Stimulated activated CD4-positive, alpha-beta T cell treated with anti-CD3 and anti-CD28 coated beads, TNF-alpha, amount 100 ng/mL, for 24 hours (primary cell): ENCODE results near the gene CSMD2.

Experiments
- DNase-seq, 3 experiments: peaks; one replicate each; pipeline ENCODE4 v3.0.0-alpha.2; 2020; ENCODE audit warnings: low read depth in 3 of 3

The CSMD2 gene

GRCh38 chr1:33686551-33686950, 478.5 kb downstream of the CSMD2 start:
- no peak for DNase-seq

- no peak for DNase-seq
These were observed 479.8 kb downstream of the CSMD2 start for GRCh38 chr1:33685256-33685655.

- no peak for DNase-seq
These were observed 480.4 kb downstream of the CSMD2 start for GRCh38 chr1:33684396-33685179.

- DNase-seq: no peak
These were observed 481.1 kb downstream of the CSMD2 start for GRCh38 chr1:33683913-33684312.

- no peak for DNase-seq
These were observed 482.7 kb downstream of the CSMD2 start for GRCh38 chr1:33682371-33682770.

GRCh38 chr1:33680281-33680840, 484.7 kb downstream of the CSMD2 start:
- DNase-seq: no peak

GRCh38 chr1:33670567-33670966, 494.5 kb downstream of the CSMD2 start:
- DNase-seq: no peak

GRCh38 chr1:33668695-33669094, 496.3 kb downstream of the CSMD2 start:
- no peak for DNase-seq

- no peak for DNase-seq
These were observed 497.4 kb downstream of the CSMD2 start for GRCh38 chr1:33667386-33668282.

- no peak for DNase-seq
These were observed 498.4 kb downstream of the CSMD2 start for GRCh38 chr1:33666616-33667015.

GRCh38 chr1:33661811-33662454, 503.1 kb downstream of the CSMD2 start:
- DNase-seq: no peak

GRCh38 chr1:33660956-33661355, 504.1 kb downstream of the CSMD2 start:
- DNase-seq: no peak

GRCh38 chr1:33660244-33660643, 504.8 kb downstream of the CSMD2 start:
- no peak for DNase-seq

- DNase-seq: no peak
These were observed 505.4 kb downstream of the CSMD2 start for GRCh38 chr1:33659641-33660040.

- no peak for DNase-seq
These were observed 507.2 kb downstream of the CSMD2 start for GRCh38 chr1:33657833-33658232.

GRCh38 chr1:33656467-33657005, 508.5 kb downstream of the CSMD2 start:
- no peak for DNase-seq

GRCh38 chr1:33655496-33655895, 509.5 kb downstream of the CSMD2 start:
- no peak for DNase-seq

GRCh38 chr1:33654267-33654834, 510.7 kb downstream of the CSMD2 start:
- no peak for DNase-seq

- DNase-seq: no peak
These were observed 511.8 kb downstream of the CSMD2 start for GRCh38 chr1:33653226-33653625.

GRCh38 chr1:33650708-33651107, 514.3 kb downstream of the CSMD2 start:
- DNase-seq: no peak

GRCh38 chr1:33649759-33650158, 515.3 kb downstream of the CSMD2 start:
- no peak for DNase-seq
